K562 (cell line): ENCODE measurements around the gene MYOZ1. TPM values are rescaled to one million over a fixed set of nuclear protein-coding genes. Genes with fewer than 3 reads are reported as not detected.

Source experiments
- EWSR1 ChIP-seq: fragments of 450-650 bp; IDR thresholded peaks from 2 replicates; pipeline ENCODE4 v1.6.1; 2018; ENCODE audit warnings: borderline replicate concordance, mild to moderate bottlenecking, low read depth, moderate library complexity; ENCODE audit not compliant: partially characterized antibody
- FOXK2 ChIP-seq, 2 experiments: fragments of 450-650 bp; IDR thresholded peaks in 1 of 2; conservative IDR thresholded peaks in 1 of 2; 2 replicates each; pipeline ENCODE4 v1.6.1; 2016; ENCODE audit warnings: low read depth in 2 of 2, mild to moderate bottlenecking in 1 of 2
- HDAC6 ChIP-seq: IDR thresholded peaks from 2 replicates; pipeline ENCODE4 v1.6.1; 2012; ENCODE audit warnings: low read depth, mild to moderate bottlenecking, control low read depth, inconsistent platforms, low read length, moderate library complexity
- IRF9 ChIP-seq: fragments of 450-650 bp; IDR thresholded peaks from 2 replicates; pipeline ENCODE4 v1.6.1; 2016; ENCODE audit warnings: missing biosample characterization, missing genetic modification characterization
- MECOM ChIP-seq: fragments of 250-450 bp; sonication (Bioruptor Pico); IDR thresholded peaks from 2 replicates; pipeline ENCODE4 v1.8.0; 2022; ENCODE audit warnings: inconsistent platforms
- PHF21A ChIP-seq: fragments of 450-650 bp; IDR thresholded peaks from 2 replicates; pipeline ENCODE4 v1.6.1; 2017; ENCODE audit warnings: low read depth, borderline replicate concordance
- PTTG1 ChIP-seq: fragments of 450-650 bp; IDR thresholded peaks from 2 replicates; pipeline ENCODE4 v1.6.1; 2016; ENCODE audit warnings: low read depth, mild to moderate bottlenecking, missing genetic modification characterization, missing compliant biosample characterization
- RCOR1 ChIP-seq, 2 experiments: IDR thresholded peaks; 2 replicates each; pipeline ENCODE4 v1.6.1; 2012; ENCODE audit warnings: low read depth in 2 of 2, low read length in 2 of 2, borderline replicate concordance in 1 of 2, improper control_type of control experiment in 1 of 2
- STAT5A ChIP-seq: IDR thresholded peaks from 2 replicates; pipeline ENCODE4 v1.6.1; 2012; ENCODE audit warnings: low read length, inconsistent platforms, borderline replicate concordance
- ZBTB17 ChIP-seq: fragments of 450-650 bp; formaldehyde crosslinking; IDR thresholded peaks from 2 replicates; pipeline ENCODE4 v1.4.0; 2020; ENCODE audit warnings: mild to moderate bottlenecking
- ZKSCAN1 ChIP-seq: fragments of 150-350 bp; IDR thresholded peaks from 2 replicates; pipeline ENCODE4 v1.6.1; 2016; ENCODE audit warnings: low read depth, low read length
- ZNF311 ChIP-seq: fragments of 250-450 bp; sonication (Bioruptor Pico); IDR thresholded peaks from 2 replicates; pipeline ENCODE4 v1.4.0; 2020; ENCODE audit warnings: mild to moderate bottlenecking, moderate library complexity
- ZNF395 ChIP-seq: fragments of 200-800 bp; sonication (Bioruptor generic); IDR thresholded peaks from 2 replicates; pipeline ENCODE4 v1.6.1; 2017; ENCODE audit warnings: missing genetic modification characterization, missing compliant biosample characterization
- polyA plus RNA-seq, 8 experiments: library from polyadenylated mRNA; depleted of rRNA in 4 of 8; stranded (reverse) in 5 of 8; unstranded in 3 of 8; fragments of >200 nt; fragmentation: Nextera tagmentation in 2 of 8; fragmentation: Illumina TruSeq in 1 of 8; extraction: Ambion mirVana in 2 of 8; extraction: Trizol in 1 of 8; gene quantifications; 2 replicates each; pipeline versions ENCODE4 v1.2.1 to v1.2.3, GENCODE V29; 2011 to 2014; ENCODE audit warnings: inconsistent platforms in 1 of 8, missing spikeins in 1 of 8
- total RNA-seq, 7 experiments: library from RNA; depleted of rRNA in 6 of 7; stranded (reverse); fragments of >200 nt in 6 of 7; fragmentation: Illumina TruSeq in 2 of 7; extraction: Trizol in 2 of 7; gene quantifications; 2 replicates each; pipeline versions ENCODE4 v1.2.1 to v1.2.3, GENCODE V29; 2011 to 2021; ENCODE audit warnings: low replicate concordance in 1 of 7
- TF ChIP-seq, protein P1 (sequence below): sonication (generic); formaldehyde crosslinking; IDR thresholded peaks from 2 replicates; pipeline ENCODE4 v1.8.0; 2022; ENCODE audit warnings: missing genetic modification reagents, mild to moderate bottlenecking, moderate library complexity, borderline replicate concordance
- TF ChIP-seq, protein P2 (sequence below), 2 experiments: fragments of 450-650 bp; IDR thresholded peaks; 2 replicates each; pipeline ENCODE4 v1.6.1; 2018; ENCODE audit warnings: mild to moderate bottlenecking in 2 of 2, low read depth in 1 of 2; ENCODE audit not compliant: partially characterized antibody in 2 of 2
- TF ChIP-seq, protein P3 (sequence below): fragments of 250-450 bp; sonication (Bioruptor Pico); IDR thresholded peaks from 2 replicates; pipeline ENCODE4 v1.5.0; 2020; ENCODE audit warnings: mild to moderate bottlenecking, borderline replicate concordance

The MYOZ1 gene
- total and polyA plus RNA-seq, 9 of the 15 experiments (the other 6 are each of a cell fraction or from before 2014, with no cell fraction given), result 0.03 to 0.18 (median 0.07) TPM; not detected in 5

DNA sequence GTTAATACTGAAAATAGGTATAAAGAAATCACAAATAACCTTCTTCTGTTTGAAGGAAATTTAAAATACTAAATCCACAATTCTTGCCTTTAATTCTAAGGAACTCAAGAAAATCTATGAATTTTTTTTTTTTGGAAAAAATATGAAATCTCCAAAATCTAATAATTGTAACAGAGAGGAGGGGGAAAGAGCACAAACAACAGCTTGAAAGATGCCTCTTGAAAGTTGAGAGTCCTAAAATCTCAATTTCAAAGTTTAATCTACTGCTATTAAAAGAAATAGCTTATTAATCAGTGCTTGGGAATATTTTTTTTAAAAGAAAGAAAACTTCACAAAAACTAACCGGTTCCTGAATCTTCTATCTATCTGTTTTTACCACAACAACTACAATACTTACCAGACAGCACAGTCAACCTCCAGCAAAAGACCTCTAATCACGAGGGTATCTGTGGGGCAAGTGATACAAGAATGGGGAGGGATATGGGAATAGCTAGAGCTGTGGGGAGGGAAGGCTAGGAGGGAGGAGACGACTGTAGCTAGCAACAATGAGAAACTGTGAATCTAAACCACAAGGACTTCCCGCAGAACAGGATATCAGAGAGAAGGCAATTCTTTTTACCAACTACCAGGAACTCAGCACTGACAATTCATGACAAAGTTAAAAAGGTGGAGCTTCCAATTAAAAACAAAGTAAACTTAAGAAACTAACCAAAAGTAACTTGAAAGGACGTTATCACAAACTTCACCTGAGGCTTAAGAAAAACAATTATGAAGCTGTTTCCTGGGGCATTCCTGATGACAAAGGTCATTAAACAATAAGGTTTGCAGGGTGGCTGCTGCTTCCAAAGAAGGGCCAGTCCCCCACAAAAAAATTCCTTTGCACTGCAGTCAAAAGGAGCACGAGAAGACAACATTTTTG is 50.1 kb downstream of the MYOZ1 start, which contains the start of gene USP54 (continued):
- TF ChIP-seq, protein P1, sequence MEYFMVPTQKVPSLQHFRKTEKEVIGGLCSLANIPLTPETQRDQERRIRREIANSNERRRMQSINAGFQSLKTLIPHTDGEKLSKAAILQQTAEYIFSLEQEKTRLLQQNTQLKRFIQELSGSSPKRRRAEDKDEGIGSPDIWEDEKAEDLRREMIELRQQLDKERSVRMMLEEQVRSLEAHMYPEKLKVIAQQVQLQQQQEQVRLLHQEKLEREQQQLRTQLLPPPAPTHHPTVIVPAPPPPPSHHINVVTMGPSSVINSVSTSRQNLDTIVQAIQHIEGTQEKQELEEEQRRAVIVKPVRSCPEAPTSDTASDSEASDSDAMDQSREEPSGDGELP (CRISPR knock-in tag), result no peak
- TF ChIP-seq, protein P2, sequence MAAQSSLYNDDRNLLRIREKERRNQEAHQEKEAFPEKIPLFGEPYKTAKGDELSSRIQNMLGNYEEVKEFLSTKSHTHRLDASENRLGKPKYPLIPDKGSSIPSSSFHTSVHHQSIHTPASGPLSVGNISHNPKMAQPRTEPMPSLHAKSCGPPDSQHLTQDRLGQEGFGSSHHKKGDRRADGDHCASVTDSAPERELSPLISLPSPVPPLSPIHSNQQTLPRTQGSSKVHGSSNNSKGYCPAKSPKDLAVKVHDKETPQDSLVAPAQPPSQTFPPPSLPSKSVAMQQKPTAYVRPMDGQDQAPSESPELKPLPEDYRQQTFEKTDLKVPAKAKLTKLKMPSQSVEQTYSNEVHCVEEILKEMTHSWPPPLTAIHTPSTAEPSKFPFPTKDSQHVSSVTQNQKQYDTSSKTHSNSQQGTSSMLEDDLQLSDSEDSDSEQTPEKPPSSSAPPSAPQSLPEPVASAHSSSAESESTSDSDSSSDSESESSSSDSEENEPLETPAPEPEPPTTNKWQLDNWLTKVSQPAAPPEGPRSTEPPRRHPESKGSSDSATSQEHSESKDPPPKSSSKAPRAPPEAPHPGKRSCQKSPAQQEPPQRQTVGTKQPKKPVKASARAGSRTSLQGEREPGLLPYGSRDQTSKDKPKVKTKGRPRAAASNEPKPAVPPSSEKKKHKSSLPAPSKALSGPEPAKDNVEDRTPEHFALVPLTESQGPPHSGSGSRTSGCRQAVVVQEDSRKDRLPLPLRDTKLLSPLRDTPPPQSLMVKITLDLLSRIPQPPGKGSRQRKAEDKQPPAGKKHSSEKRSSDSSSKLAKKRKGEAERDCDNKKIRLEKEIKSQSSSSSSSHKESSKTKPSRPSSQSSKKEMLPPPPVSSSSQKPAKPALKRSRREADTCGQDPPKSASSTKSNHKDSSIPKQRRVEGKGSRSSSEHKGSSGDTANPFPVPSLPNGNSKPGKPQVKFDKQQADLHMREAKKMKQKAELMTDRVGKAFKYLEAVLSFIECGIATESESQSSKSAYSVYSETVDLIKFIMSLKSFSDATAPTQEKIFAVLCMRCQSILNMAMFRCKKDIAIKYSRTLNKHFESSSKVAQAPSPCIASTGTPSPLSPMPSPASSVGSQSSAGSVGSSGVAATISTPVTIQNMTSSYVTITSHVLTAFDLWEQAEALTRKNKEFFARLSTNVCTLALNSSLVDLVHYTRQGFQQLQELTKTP (IDR thresholded peaks at IDR 0.05; ENCODE audit: low read depth in 1 of 2, partially characterized antibody in 2 of 2), result peak in 1 of 2 experiments; percentile 2
- TF ChIP-seq EWSR1 (no peak), IRF9 (tag) (no peak), MECOM (CRISPR knock-in tag) (0 out of 2 replicates have a peak, but pooled peaks have one; percentile 8), FOXK2 (conservative IDR thresholded peaks at IDR 0.05 in 1 of 2, IDR thresholded peaks at IDR 0.05 in 1 of 2; ENCODE audit: low read depth in 2 of 2) (no peak), PHF21A (no peak), HDAC6 (no peak), ZBTB17 (CRISPR knock-in tag) (0 out of 2 replicates have a peak, but pooled peaks have one; percentile 26), ZKSCAN1 (no peak), ZNF395 (CRISPR knock-in tag) (peak; percentile 28; the same call in 1 of the 2 replicates), ZNF311 (CRISPR knock-in tag) (no peak), PTTG1 (tag) (no peak), STAT5A (no peak), RCOR1 (IDR thresholded peaks at IDR 0.05; ENCODE audit: borderline replicate concordance in 1 of 2, low read depth in 2 of 2, low read length in 2 of 2) (peak in 1 of 2 experiments; percentile 65; a peak in 1 of 4 replicates)
- TF ChIP-seq, protein P3, sequence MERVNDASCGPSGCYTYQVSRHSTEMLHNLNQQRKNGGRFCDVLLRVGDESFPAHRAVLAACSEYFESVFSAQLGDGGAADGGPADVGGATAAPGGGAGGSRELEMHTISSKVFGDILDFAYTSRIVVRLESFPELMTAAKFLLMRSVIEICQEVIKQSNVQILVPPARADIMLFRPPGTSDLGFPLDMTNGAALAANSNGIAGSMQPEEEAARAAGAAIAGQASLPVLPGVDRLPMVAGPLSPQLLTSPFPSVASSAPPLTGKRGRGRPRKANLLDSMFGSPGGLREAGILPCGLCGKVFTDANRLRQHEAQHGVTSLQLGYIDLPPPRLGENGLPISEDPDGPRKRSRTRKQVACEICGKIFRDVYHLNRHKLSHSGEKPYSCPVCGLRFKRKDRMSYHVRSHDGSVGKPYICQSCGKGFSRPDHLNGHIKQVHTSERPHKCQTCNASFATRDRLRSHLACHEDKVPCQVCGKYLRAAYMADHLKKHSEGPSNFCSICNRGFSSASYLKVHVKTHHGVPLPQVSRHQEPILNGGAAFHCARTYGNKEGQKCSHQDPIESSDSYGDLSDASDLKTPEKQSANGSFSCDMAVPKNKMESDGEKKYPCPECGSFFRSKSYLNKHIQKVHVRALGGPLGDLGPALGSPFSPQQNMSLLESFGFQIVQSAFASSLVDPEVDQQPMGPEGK, result no peak
